Measurements from ENCODE around the gene BCL10.
"Not testable (repeated sequence)": the region's sequence is repeated elsewhere in the genome, so short reads cannot be mapped to it uniquely, and the experiment has no call there.

BCL10 gene

GRCh38 chr1:85259912-85260274 lies 16.5 kb downstream of the BCL10 start:
- Mint-ChIP-seq H3K36me3 (ENCODE audit: low read depth) (peaks cover 70% of the 10 kb centered on the region), H3K27ac (no peak overlapping the region)

GRCh38 chr1:85259118-85259911 lies 17.1 kb downstream of the BCL10 start, which contains the start of gene C1orf52:
Gene C1orf52, minus strand, starts transcription at chr1:85259662. Its CDS starts 29 bp downstream, at chr1:85259633.
- Mint-ChIP-seq H3K27ac (peak within 1 kb of the TSS; percentile 100), H3K9me3 (peaks cover 20% of the 10 kb centered on the region), H3K36me3 (ENCODE audit: low read depth) (peaks cover 70% of the 10 kb centered on the region)

More at GRCh38 chr1:85259912-85260274, 16.5 kb downstream of the BCL10 start:
- DNase-seq, result no peak
- peak overlapping the region; percentile 99 for H3K4me3 Mint-ChIP-seq
- TF ChIP-seq CTCF (IDR thresholded peaks at IDR 0.05), result no peak
- H3K4me1 Mint-ChIP-seq, result peaks cover 30% of the 10 kb centered on the region
- H3K9me3 Mint-ChIP-seq, result peaks cover 20% of the 10 kb centered on the region
- H3K27me3 Mint-ChIP-seq (ENCODE audit: low read depth, poor library complexity), result no peaks in the 10 kb centered on the region

GRCh38 chr1:85258536-85259117 lies 17.8 kb downstream of the BCL10 start:
- Mint-ChIP-seq H3K27ac (peak overlapping the region; percentile 100), H3K4me3 (peak overlapping the region; percentile 99), H3K4me1 (peaks cover 30% of the 10 kb centered on the region), H3K9me3 (peaks cover 20% of the 10 kb centered on the region), H3K36me3 (ENCODE audit: low read depth) (peaks cover 70% of the 10 kb centered on the region), H3K27me3 (ENCODE audit: low read depth, poor library complexity) (no peaks in the 10 kb centered on the region)
- DNase-seq, result no peak
- TF ChIP-seq CTCF (IDR thresholded peaks at IDR 0.05), result no peak

More at GRCh38 chr1:85259118-85259911, 17.1 kb downstream of the BCL10 start, which contains the start of gene C1orf52:
- Mint-ChIP-seq H3K4me3 (peak within 1 kb of the TSS; percentile 99), H3K27me3 (ENCODE audit: low read depth, poor library complexity) (no peaks in the 10 kb centered on the region), H3K4me1 (peaks cover 30% of the 10 kb centered on the region)
- peak; percentile 99 for TF ChIP-seq CTCF (IDR thresholded peaks at IDR 0.05)
- peak; percentile 99 for DNase-seq

GRCh38 chr1:85249042-85249441 lies 27.4 kb downstream of the BCL10 start:
- not testable (repeated sequence) for H3K27me3 Mint-ChIP-seq (ENCODE audit: low read depth, poor library complexity); H3K4me3 Mint-ChIP-seq; H3K27ac Mint-ChIP-seq; DNase-seq
- H3K36me3 Mint-ChIP-seq (ENCODE audit: low read depth), result peaks cover 50% of the 10 kb centered on the region
- peaks cover 24% of the 10 kb centered on the region for H3K9me3 Mint-ChIP-seq
- peaks cover 14% of the 10 kb centered on the region for H3K4me1 Mint-ChIP-seq

GRCh38 chr1:85245891-85246290 lies 30.5 kb downstream of the BCL10 start:
- no peak for TF ChIP-seq CTCF (IDR thresholded peaks at IDR 0.05)
- H3K36me3 Mint-ChIP-seq (ENCODE audit: low read depth), result peaks cover 22% of the 10 kb centered on the region
- DNase-seq, result no peak
- H3K4me1 Mint-ChIP-seq, result peaks cover 28% of the 10 kb centered on the region
- no peak overlapping the region for H3K27ac Mint-ChIP-seq
- no peak overlapping the region for H3K4me3 Mint-ChIP-seq
- no peaks in the 10 kb centered on the region for H3K27me3 Mint-ChIP-seq (ENCODE audit: low read depth, poor library complexity)
- peaks cover 24% of the 10 kb centered on the region for H3K9me3 Mint-ChIP-seq

GRCh38 chr1:85245456-85245855 lies 31.0 kb downstream of the BCL10 start:
- Mint-ChIP-seq H3K4me1 (peaks cover 33% of the 10 kb centered on the region), H3K9me3 (peaks cover 24% of the 10 kb centered on the region), H3K27ac (peak overlapping the region; percentile 8), H3K4me3 (no peak overlapping the region), H3K27me3 (ENCODE audit: low read depth, poor library complexity) (no peaks in the 10 kb centered on the region), H3K36me3 (ENCODE audit: low read depth) (peaks cover 18% of the 10 kb centered on the region)
- DNase-seq, result no peak
- TF ChIP-seq CTCF (IDR thresholded peaks at IDR 0.05), result no peak

All from nephron progenitor cell (in vitro differentiated cells).